HCT116 (cell line): ENCODE results near the gene COL4A4. TPM values are rescaled to one million over a fixed set of nuclear protein-coding genes. Genes with fewer than 3 reads are reported as not detected.

ENCODE experiments used
- ATAC-seq: fragments of 200-7000 bp; cut with Tn5 transposase; 2 replicates; pipeline ENCODE4 v1.9.1; 2020; ENCODE audit warnings: mild to moderate bottlenecking, moderate library complexity
- BruUV-seq: library from RNA; stranded (reverse); fragments of 400-500 nt; replicated peaks from 2 replicates; lab custom pipeline; 2021; lab: Mats Ljungman, UMichigan
- CTCF ChIA-PET: fragments of 300-600 bp; sonication (Branson Sonifier 250); formaldehyde crosslinking; loops from one replicate; lab custom pipeline; 2021; ENCODE audit warnings: antibody characterized with exemption; lab: Charles Lee
- POLR2A ChIA-PET: fragments of 300-600, 350-600 bp; sonication (Branson Sonifier 250); formaldehyde crosslinking; loops from one replicate; lab custom pipeline; 2021; ENCODE audit warnings: antibody characterized with exemption; lab: Charles Lee
- RAD21 ChIA-PET, 2 experiments: fragments of 300-600 bp; sonication (Branson Sonifier 250); formaldehyde crosslinking; loops; one replicate each; lab custom pipeline; 2023; ENCODE audit warnings: low total read pairs in 2 of 2; ENCODE audit not compliant: uncharacterized antibody in 2 of 2, unreplicated experiment in 2 of 2, low non-redundant PET in 1 of 2; lab: Charles Lee
- DNase-seq: peaks from one replicate; pipeline ENCODE4 v3.0.0-alpha.2; 2010; ENCODE audit warnings: low read depth, low spot score
- H2AFZ ChIP-seq: fragments of 200-600 bp; shearing (Covaris generic), sonication (generic); 2 replicates; pipeline ENCODE4 v1.6.1; 2017; ENCODE audit warnings: low read depth, mixed run types, mixed read lengths, antibody characterized with exemption, low read length; ENCODE audit not compliant: poor library complexity, severe bottlenecking
- H3K27ac ChIP-seq: 2 replicates; pipeline ENCODE4 v1.5.1; 2012; ENCODE audit warnings: low read depth, low read length
- H3K27me3 ChIP-seq: fragments of 200-600 bp; sonication (generic); 2 replicates; pipeline ENCODE4 v1.6.1; 2016; ENCODE audit warnings: mixed run types, low read length, mixed read lengths; ENCODE audit not compliant: insufficient read depth
- H3K36me3 ChIP-seq, 2 experiments: fragments of 200-500 bp in 1 of 2; fragments of 200-600 bp in 1 of 2; sonication (Bioruptor generic) in 1 of 2; sonication (generic) in 1 of 2; 2 replicates each; pipeline versions ENCODE4 v1.5.1 to v1.6.1; 2014 to 2016; ENCODE audit warnings: low read length in 2 of 2, inconsistent platforms in 1 of 2, mixed read lengths in 1 of 2, mixed run types in 1 of 2; ENCODE audit not compliant: insufficient read depth in 2 of 2, control insufficient read depth in 1 of 2
- H3K4me1 ChIP-seq, 2 experiments: fragments of 200-600 bp in 1 of 2; sonication (generic) in 1 of 2; 2 replicates each; pipeline versions ENCODE4 v1.5.1 to v1.6.1; 2012 to 2017; ENCODE audit warnings: low read length in 2 of 2, inconsistent platforms in 1 of 2, mild to moderate bottlenecking in 1 of 2, mixed read lengths in 1 of 2, mixed run types in 1 of 2, moderate library complexity in 1 of 2; ENCODE audit not compliant: insufficient read depth in 2 of 2, control insufficient read depth in 1 of 2
- H3K4me2 ChIP-seq: fragments of 200-600 bp; sonication (generic); 2 replicates; pipeline ENCODE4 v1.6.1; 2017; ENCODE audit warnings: mixed run types, low read length, mixed read lengths
- H3K4me3 ChIP-seq, 2 experiments: fragments of 200-600 bp in 1 of 2; sonication (generic) in 1 of 2; replicated peaks in 1 of 2; 2 replicates each; pipeline ENCODE4 v1.5.1; 2011 to 2016; ENCODE audit warnings: low read length in 2 of 2, control low read depth in 1 of 2, low read depth in 1 of 2, mild to moderate bottlenecking in 1 of 2, mixed read lengths in 1 of 2, mixed run types in 1 of 2
- H3K79me2 ChIP-seq: fragments of 200-600 bp; sonication (generic); 2 replicates; pipeline ENCODE4 v1.6.1; 2017; ENCODE audit warnings: mild to moderate bottlenecking, mixed run types, low read length, moderate library complexity, mixed read lengths; ENCODE audit not compliant: insufficient read depth
- H3K9ac ChIP-seq: fragments of 200-600 bp; sonication (generic); 2 replicates; pipeline ENCODE4 v1.6.1; 2016; ENCODE audit warnings: low read length, mixed read lengths
- H3K9me2 ChIP-seq: fragments of 200-600 bp; sonication (generic), shearing (Covaris generic); 2 replicates; pipeline ENCODE4 v1.6.1; 2017; ENCODE audit warnings: mixed run types, mild to moderate bottlenecking, moderate library complexity; ENCODE audit not compliant: insufficient read depth
- H3K9me3 ChIP-seq, 2 experiments: fragments of 200-500 bp in 1 of 2; fragments of 200-600 bp in 1 of 2; sonication (Bioruptor generic) in 1 of 2; sonication (generic) in 1 of 2; 2 replicates each; pipeline ENCODE4 v1.6.1; 2014 to 2017; ENCODE audit warnings: low read length in 2 of 2, mixed read lengths in 2 of 2, inconsistent platforms in 1 of 2, low read depth in 1 of 2, mild to moderate bottlenecking in 1 of 2, mixed run types in 1 of 2, moderate library complexity in 1 of 2; ENCODE audit not compliant: control insufficient read depth in 1 of 2, insufficient read depth in 1 of 2
- H4K20me1 ChIP-seq: fragments of 200-600 bp; sonication (generic), shearing (Covaris generic); 2 replicates; pipeline ENCODE4 v1.6.1; 2017; ENCODE audit warnings: mixed run types, mild to moderate bottlenecking, moderate library complexity; ENCODE audit not compliant: insufficient read depth
- CBX3 ChIP-seq: IDR thresholded peaks from 2 replicates; pipeline ENCODE4 v1.6.1; 2012; ENCODE audit warnings: low read depth
- CEBPB ChIP-seq: IDR thresholded peaks from 2 replicates; pipeline ENCODE4 v1.6.1; 2012; ENCODE audit warnings: low read depth
- ELF1 ChIP-seq: IDR thresholded peaks from 2 replicates; pipeline ENCODE4 v1.6.1; 2012; ENCODE audit warnings: low read depth, borderline replicate concordance
- EZH2 ChIP-seq: fragments of 200-600 bp; sonication (generic); IDR thresholded peaks from 2 replicates; pipeline ENCODE4 v1.6.1; 2017; ENCODE audit warnings: antibody characterized with exemption, mixed run types
- EZH2phosphoT487 ChIP-seq: fragments of 200-600 bp; IDR thresholded peaks from 2 replicates; pipeline ENCODE4 v1.6.1; 2018; ENCODE audit warnings: antibody characterized with exemption, borderline replicate concordance
- FOSL1 ChIP-seq: IDR thresholded peaks from 2 replicates; pipeline ENCODE4 v1.6.1; 2012; ENCODE audit warnings: low read depth
- POLR2A ChIP-seq: IDR thresholded peaks from 2 replicates; pipeline ENCODE4 v1.7.0; 2011; ENCODE audit warnings: borderline replicate concordance; ENCODE audit not compliant: insufficient read depth, insufficient read length; ENCODE audit errors: extremely low read depth
- RAD21 ChIP-seq: IDR thresholded peaks from 2 replicates; pipeline ENCODE4 v1.6.1; 2012; ENCODE audit warnings: low read depth, mild to moderate bottlenecking
- SP1 ChIP-seq: IDR thresholded peaks from 2 replicates; pipeline ENCODE4 v1.6.1; 2012; ENCODE audit warnings: low read depth
- SRF ChIP-seq: IDR thresholded peaks from 2 replicates; pipeline ENCODE4 v1.6.1; 2012; ENCODE audit warnings: low read depth
- YY1 ChIP-seq: IDR thresholded peaks from 2 replicates; pipeline ENCODE4 v1.6.1; 2011; ENCODE audit warnings: low read length, low read depth, moderate library complexity, mild to moderate bottlenecking; ENCODE audit not compliant: insufficient replicate concordance; ENCODE audit errors: extremely low read depth
- intact Hi-C: fragments of 100-400 bp; cut with micrococcal nuclease; formaldehyde crosslinking; loops from 2 replicates; pipeline ENCODE4 v1.10.0; 2022
- total RNA-seq: library from RNA; stranded (reverse); gene quantifications from one replicate; pipeline ENCODE4 v1.2.1, GENCODE V29; 2021; ENCODE audit not compliant: unreplicated experiment
- TF ChIP-seq, protein P1 (sequence below), 3 experiments: fragments of 200-600 bp in 1 of 3; sonication (generic) in 1 of 3; IDR thresholded peaks in 2 of 3; conservative IDR thresholded peaks in 1 of 3; 2 replicates each; pipeline ENCODE4 v1.5.1; 2012 to 2017; ENCODE audit warnings: low read depth in 2 of 3, low read length in 2 of 3, antibody characterized with exemption in 1 of 3, borderline replicate concordance in 1 of 3, control low read depth in 1 of 3, mild to moderate bottlenecking in 1 of 3, mixed read lengths in 1 of 3, mixed run types in 1 of 3, moderate library complexity in 1 of 3; ENCODE audit not compliant: insufficient read depth in 1 of 3
- TF ChIP-seq, protein P2 (sequence below): IDR thresholded peaks from 2 replicates; pipeline ENCODE4 v1.6.1; 2012
- TF ChIP-seq, protein P3 (sequence below): IDR thresholded peaks from 2 replicates; pipeline ENCODE4 v1.6.1; 2012
- TF ChIP-seq, protein P4 (sequence below): IDR thresholded peaks from 2 replicates; pipeline ENCODE4 v1.6.1; 2012; ENCODE audit warnings: low read depth

Gene COL4A4
- total RNA-seq, 1 experiment from 2014 or later = 5.9 TPM

DNA sequence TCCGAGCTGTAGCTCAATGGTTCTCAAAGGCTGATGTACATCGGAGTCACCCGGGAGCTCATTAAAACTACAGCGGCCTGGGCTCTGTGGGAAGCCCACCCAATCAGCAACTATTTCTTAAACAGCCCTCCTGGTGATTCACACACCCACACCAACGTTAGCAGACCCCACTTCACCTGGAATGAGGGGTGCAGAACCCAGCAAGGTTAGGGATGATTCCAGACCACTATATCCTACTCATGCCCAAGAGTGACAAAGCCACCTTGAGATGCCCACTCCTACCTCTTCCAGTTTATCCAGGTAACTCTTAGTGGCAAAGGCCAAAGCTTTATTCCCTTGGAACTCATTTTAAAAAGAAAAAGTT is 178.4 kb downstream of the COL4A4 start:
- H3K27ac ChIP-seq = peak overlapping the region; percentile 57
- intact Hi-C loops = loop anchor here (1.0 to 10.0 kb wide), 4 partner anchors 172 to 1315 kb away; no protein-coding TSS in a partner anchor
- no peaks in the 10 kb centered on the region for H3K9me3 ChIP-seq
- H3K9me2 ChIP-seq = no peaks in the 10 kb centered on the region
- CTCF ChIA-PET = interaction anchor here (0.5 to 1.3 kb wide), 9 partner anchors 9 to 1320 kb away, joined by 3 to 11 read pairs (median 4); no protein-coding TSS in a partner anchor
- no peaks in the 10 kb centered on the region for H3K36me3 ChIP-seq
- BruUV-seq = no TSS peak
- H3K79me2 ChIP-seq = no peaks in the 10 kb centered on the region
- ATAC-seq = peak; percentile 29
- H3K4me2 ChIP-seq = peak overlapping the region; percentile 18; the same call in 1 of the 2 replicates
- no peak overlapping the region for H3K9ac ChIP-seq
- no peak overlapping the region for H3K4me3 ChIP-seq
- no peaks in the 10 kb centered on the region for H3K27me3 ChIP-seq
- RAD21 ChIA-PET = interaction anchor here in 1 of 2 experiments (0.6 kb wide), 1 partner anchor 1320 kb away, joined by 3 read pairs; no protein-coding TSS in a partner anchor
- TF ChIP-seq, protein P1, sequence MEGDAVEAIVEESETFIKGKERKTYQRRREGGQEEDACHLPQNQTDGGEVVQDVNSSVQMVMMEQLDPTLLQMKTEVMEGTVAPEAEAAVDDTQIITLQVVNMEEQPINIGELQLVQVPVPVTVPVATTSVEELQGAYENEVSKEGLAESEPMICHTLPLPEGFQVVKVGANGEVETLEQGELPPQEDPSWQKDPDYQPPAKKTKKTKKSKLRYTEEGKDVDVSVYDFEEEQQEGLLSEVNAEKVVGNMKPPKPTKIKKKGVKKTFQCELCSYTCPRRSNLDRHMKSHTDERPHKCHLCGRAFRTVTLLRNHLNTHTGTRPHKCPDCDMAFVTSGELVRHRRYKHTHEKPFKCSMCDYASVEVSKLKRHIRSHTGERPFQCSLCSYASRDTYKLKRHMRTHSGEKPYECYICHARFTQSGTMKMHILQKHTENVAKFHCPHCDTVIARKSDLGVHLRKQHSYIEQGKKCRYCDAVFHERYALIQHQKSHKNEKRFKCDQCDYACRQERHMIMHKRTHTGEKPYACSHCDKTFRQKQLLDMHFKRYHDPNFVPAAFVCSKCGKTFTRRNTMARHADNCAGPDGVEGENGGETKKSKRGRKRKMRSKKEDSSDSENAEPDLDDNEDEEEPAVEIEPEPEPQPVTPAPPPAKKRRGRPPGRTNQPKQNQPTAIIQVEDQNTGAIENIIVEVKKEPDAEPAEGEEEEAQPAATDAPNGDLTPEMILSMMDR (IDR thresholded peaks at IDR 0.05 in 2 of 3, conservative IDR thresholded peaks at IDR 0.05 in 1 of 3; ENCODE audit: borderline replicate concordance in 1 of 3, insufficient read depth in 1 of 3, low read depth in 2 of 3, low read length in 2 of 3) = no peak
- TF ChIP-seq POLR2A = no peak
- no peak for TF ChIP-seq FOSL1
- TF ChIP-seq EZH2phosphoT487 = no peak
- no peak for TF ChIP-seq YY1
- TF ChIP-seq RAD21 = no peak
- no peak for TF ChIP-seq EZH2
- TF ChIP-seq, protein P2, sequence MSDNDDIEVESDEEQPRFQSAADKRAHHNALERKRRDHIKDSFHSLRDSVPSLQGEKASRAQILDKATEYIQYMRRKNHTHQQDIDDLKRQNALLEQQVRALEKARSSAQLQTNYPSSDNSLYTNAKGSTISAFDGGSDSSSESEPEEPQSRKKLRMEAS = no peak
- TF ChIP-seq CBX3 = no peak
- TF ChIP-seq SRF = no peak
- no peak for TF ChIP-seq ELF1
- TF ChIP-seq, protein P3, sequence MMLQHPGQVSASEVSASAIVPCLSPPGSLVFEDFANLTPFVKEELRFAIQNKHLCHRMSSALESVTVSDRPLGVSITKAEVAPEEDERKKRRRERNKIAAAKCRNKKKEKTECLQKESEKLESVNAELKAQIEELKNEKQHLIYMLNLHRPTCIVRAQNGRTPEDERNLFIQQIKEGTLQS = no peak
- no peak for TF ChIP-seq CEBPB
- TF ChIP-seq, protein P4, sequence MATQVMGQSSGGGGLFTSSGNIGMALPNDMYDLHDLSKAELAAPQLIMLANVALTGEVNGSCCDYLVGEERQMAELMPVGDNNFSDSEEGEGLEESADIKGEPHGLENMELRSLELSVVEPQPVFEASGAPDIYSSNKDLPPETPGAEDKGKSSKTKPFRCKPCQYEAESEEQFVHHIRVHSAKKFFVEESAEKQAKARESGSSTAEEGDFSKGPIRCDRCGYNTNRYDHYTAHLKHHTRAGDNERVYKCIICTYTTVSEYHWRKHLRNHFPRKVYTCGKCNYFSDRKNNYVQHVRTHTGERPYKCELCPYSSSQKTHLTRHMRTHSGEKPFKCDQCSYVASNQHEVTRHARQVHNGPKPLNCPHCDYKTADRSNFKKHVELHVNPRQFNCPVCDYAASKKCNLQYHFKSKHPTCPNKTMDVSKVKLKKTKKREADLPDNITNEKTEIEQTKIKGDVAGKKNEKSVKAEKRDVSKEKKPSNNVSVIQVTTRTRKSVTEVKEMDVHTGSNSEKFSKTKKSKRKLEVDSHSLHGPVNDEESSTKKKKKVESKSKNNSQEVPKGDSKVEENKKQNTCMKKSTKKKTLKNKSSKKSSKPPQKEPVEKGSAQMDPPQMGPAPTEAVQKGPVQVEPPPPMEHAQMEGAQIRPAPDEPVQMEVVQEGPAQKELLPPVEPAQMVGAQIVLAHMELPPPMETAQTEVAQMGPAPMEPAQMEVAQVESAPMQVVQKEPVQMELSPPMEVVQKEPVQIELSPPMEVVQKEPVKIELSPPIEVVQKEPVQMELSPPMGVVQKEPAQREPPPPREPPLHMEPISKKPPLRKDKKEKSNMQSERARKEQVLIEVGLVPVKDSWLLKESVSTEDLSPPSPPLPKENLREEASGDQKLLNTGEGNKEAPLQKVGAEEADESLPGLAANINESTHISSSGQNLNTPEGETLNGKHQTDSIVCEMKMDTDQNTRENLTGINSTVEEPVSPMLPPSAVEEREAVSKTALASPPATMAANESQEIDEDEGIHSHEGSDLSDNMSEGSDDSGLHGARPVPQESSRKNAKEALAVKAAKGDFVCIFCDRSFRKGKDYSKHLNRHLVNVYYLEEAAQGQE = no peak
- TF ChIP-seq SP1 = no peak
- POLR2A ChIA-PET = no interaction called here
- no peaks in the 10 kb centered on the region for H4K20me1 ChIP-seq
- H3K4me1 ChIP-seq = peaks cover 49 to 53% of the 10 kb centered on the region in 2 experiments
- H2AFZ ChIP-seq = no peak overlapping the region
- DNase-seq = no peak
